Measurements from ENCODE around the gene CAPN5.

DNA sequence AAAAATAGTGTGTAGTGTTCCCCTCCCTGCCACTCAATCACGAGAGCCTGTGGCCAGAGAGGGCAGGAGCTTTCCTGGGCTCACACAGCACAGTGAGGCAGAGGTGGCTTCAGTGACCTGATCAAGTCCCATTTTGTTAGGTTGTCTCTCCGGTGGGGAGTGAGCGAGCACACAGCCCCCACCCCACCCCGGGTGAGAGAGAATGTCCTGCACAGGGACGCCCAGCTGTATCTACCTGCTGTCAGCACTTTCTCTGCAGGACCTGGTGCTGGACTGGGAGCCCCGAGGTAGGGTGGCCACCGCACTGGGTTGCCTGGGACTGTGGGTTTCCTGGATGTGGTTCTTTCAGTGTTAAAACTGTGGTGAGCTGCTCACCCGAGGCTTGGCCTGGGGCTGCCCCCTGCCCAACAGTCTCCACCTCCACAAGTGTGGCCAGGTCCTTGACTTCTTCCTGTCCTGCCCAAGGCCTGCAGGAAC is 6.1 kb downstream of the CAPN5 start:
- TF ChIP-seq, protein P1, sequence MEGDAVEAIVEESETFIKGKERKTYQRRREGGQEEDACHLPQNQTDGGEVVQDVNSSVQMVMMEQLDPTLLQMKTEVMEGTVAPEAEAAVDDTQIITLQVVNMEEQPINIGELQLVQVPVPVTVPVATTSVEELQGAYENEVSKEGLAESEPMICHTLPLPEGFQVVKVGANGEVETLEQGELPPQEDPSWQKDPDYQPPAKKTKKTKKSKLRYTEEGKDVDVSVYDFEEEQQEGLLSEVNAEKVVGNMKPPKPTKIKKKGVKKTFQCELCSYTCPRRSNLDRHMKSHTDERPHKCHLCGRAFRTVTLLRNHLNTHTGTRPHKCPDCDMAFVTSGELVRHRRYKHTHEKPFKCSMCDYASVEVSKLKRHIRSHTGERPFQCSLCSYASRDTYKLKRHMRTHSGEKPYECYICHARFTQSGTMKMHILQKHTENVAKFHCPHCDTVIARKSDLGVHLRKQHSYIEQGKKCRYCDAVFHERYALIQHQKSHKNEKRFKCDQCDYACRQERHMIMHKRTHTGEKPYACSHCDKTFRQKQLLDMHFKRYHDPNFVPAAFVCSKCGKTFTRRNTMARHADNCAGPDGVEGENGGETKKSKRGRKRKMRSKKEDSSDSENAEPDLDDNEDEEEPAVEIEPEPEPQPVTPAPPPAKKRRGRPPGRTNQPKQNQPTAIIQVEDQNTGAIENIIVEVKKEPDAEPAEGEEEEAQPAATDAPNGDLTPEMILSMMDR (IDR thresholded peaks at IDR 0.05) = no peak
- no peak for TF ChIP-seq EZH2 (IDR thresholded peaks at IDR 0.05)
- no peak for TF ChIP-seq EZH2phosphoT487 (IDR thresholded peaks at IDR 0.05)

All from neural progenitor cell (in vitro differentiated cells).